Subcutaneous abdominal adipose tissue (tissue), 5 donors: ENCODE results near the gene CA4.

Source experiments
- H3K27ac ChIP-seq: one replicate; pipeline ENCODE4 v1.7.0; 2013; ENCODE audit warnings: low read depth, mild to moderate bottlenecking, inconsistent platforms, low read length, moderate library complexity
- H3K27me3 ChIP-seq, 5 donors: one replicate each; pipeline ENCODE4 v1.7.0; 2013; ENCODE audit warnings: low read length in 5 of 5, inconsistent platforms in 1 of 5; ENCODE audit not compliant: control insufficient read depth in 5 of 5, insufficient read depth in 4 of 5
- H3K36me3 ChIP-seq, 5 donors: one replicate each; pipeline ENCODE4 v1.7.0; 2013; ENCODE audit warnings: low read length in 5 of 5; ENCODE audit not compliant: control insufficient read depth in 5 of 5, insufficient read depth in 5 of 5
- H3K4me1 ChIP-seq, 5 donors: one replicate each; pipeline ENCODE4 v1.7.0; 2013; ENCODE audit warnings: low read length in 5 of 5, mild to moderate bottlenecking in 3 of 5, moderate library complexity in 1 of 5; ENCODE audit not compliant: control insufficient read depth in 5 of 5, insufficient read depth in 5 of 5
- H3K4me3 ChIP-seq, 5 donors: one replicate each; pipeline ENCODE4 v1.7.0; 2013; ENCODE audit warnings: low read length in 5 of 5, low read depth in 1 of 5
- H3K9ac ChIP-seq, 5 donors: one replicate each; pipeline ENCODE4 v1.7.0; 2013; ENCODE audit warnings: low read length in 5 of 5, mild to moderate bottlenecking in 4 of 5, moderate library complexity in 3 of 5
- H3K9me3 ChIP-seq, 5 donors: one replicate each; pipeline ENCODE4 v1.7.0; 2013; ENCODE audit warnings: low read length in 5 of 5; ENCODE audit not compliant: control insufficient read depth in 5 of 5
- donor health status: healthy.
- donor health status: healthy.
- donor health status: healthy.
- donor health status: healthy.
- donor health status: healthy.

The CA4 gene

GRCh38 chr17:60163108-60163784 lies 13.5 kb downstream of the CA4 start:
- peaks cover 2 to 19% (median 11%) of the 10 kb centered on the region in 5 donors for H3K27me3 ChIP-seq
- no peaks in the 10 kb centered on the region for H3K9me3 ChIP-seq
- H3K36me3 ChIP-seq = peaks cover 0 to 9% (median 1%) of the 10 kb centered on the region in 5 donors
- no peak overlapping the region for H3K4me3 ChIP-seq
- H3K4me1 ChIP-seq = peaks cover 3 to 73% (median 35%) of the 10 kb centered on the region in 5 donors
- H3K27ac ChIP-seq = peak overlapping the region; percentile 69
- no peak overlapping the region for H3K9ac ChIP-seq

- Histone ChIP-seq H3K27me3 (peaks cover 0 to 11% (median 6%) of the 10 kb centered on the region in 5 donors), H3K27ac (no peak overlapping the region), H3K4me3 (no peak overlapping the region)
Measured at GRCh38 chr17:60164164-60164563, 14.4 kb downstream of the CA4 start.

GRCh38 chr17:60164697-60165096 lies 14.9 kb downstream of the CA4 start:
- Histone ChIP-seq H3K9ac (no peak overlapping the region), H3K27me3 (peaks cover 0 to 10% (median 6%) of the 10 kb centered on the region in 5 donors), H3K9me3 (no peaks in the 10 kb centered on the region), H3K4me3 (no peak overlapping the region), H3K4me1 (peaks cover 3 to 70% (median 37%) of the 10 kb centered on the region in 5 donors), H3K27ac (no peak overlapping the region), H3K36me3 (no peaks in the 10 kb centered on the region)

More at GRCh38 chr17:60164164-60164563, 14.4 kb downstream of the CA4 start:
- Histone ChIP-seq H3K36me3 (no peaks in the 10 kb centered on the region), H3K9me3 (no peaks in the 10 kb centered on the region), H3K9ac (no peak overlapping the region), H3K4me1 (peaks cover 3 to 70% (median 35%) of the 10 kb centered on the region in 5 donors)

- H3K27ac ChIP-seq = no peak overlapping the region
- H3K9ac ChIP-seq = no peak overlapping the region
- peaks cover 3 to 70% (median 36%) of the 10 kb centered on the region in 5 donors for H3K4me1 ChIP-seq
- H3K9me3 ChIP-seq = no peaks in the 10 kb centered on the region
- H3K27me3 ChIP-seq = peaks cover 0 to 10% (median 6%) of the 10 kb centered on the region in 5 donors
- no peaks in the 10 kb centered on the region for H3K36me3 ChIP-seq
- H3K4me3 ChIP-seq = no peak overlapping the region
Measured at GRCh38 chr17:60165223-60165622, 15.4 kb downstream of the CA4 start.

GRCh38 chr17:60165971-60166370 lies 16.2 kb downstream of the CA4 start:
- H3K9ac ChIP-seq = no peak overlapping the region
- peaks cover 3 to 73% (median 38%) of the 10 kb centered on the region in 5 donors for H3K4me1 ChIP-seq

GRCh38 chr17:60167065-60167741 lies 17.4 kb downstream of the CA4 start:
- Histone ChIP-seq H3K36me3 (no peaks in the 10 kb centered on the region), H3K9ac (no peak overlapping the region), H3K4me3 (no peak overlapping the region), H3K9me3 (no peaks in the 10 kb centered on the region), H3K27me3 (peaks cover 0 to 5% (median 0%) of the 10 kb centered on the region in 5 donors), H3K4me1 (peaks cover 3 to 73% (median 32%) of the 10 kb centered on the region in 5 donors), H3K27ac (no peak overlapping the region)

More at GRCh38 chr17:60165971-60166370, 16.2 kb downstream of the CA4 start:
- Histone ChIP-seq H3K36me3 (no peaks in the 10 kb centered on the region), H3K9me3 (no peaks in the 10 kb centered on the region), H3K27me3 (peaks cover 0 to 8% (median 4%) of the 10 kb centered on the region in 5 donors), H3K27ac (no peak overlapping the region), H3K4me3 (no peak overlapping the region)

GRCh38 chr17:60168654-60169053 lies 18.9 kb downstream of the CA4 start:
- Histone ChIP-seq H3K36me3 (no peaks in the 10 kb centered on the region), H3K27ac (no peak overlapping the region)

GRCh38 chr17:60169921-60170817 lies 20.4 kb downstream of the CA4 start:
- peaks cover 0 to 5% (median 0%) of the 10 kb centered on the region in 5 donors for H3K27me3 ChIP-seq
- H3K4me3 ChIP-seq = no peak overlapping the region
- peak overlapping the region; percentile 31 for H3K27ac ChIP-seq
- H3K9ac ChIP-seq = no peak overlapping the region
- H3K9me3 ChIP-seq = no peaks in the 10 kb centered on the region
- H3K36me3 ChIP-seq = no peaks in the 10 kb centered on the region
- peaks cover 4 to 67% (median 32%) of the 10 kb centered on the region in 5 donors for H3K4me1 ChIP-seq

More at GRCh38 chr17:60168654-60169053, 18.9 kb downstream of the CA4 start:
- Histone ChIP-seq H3K27me3 (peaks cover 0 to 5% (median 0%) of the 10 kb centered on the region in 5 donors), H3K9me3 (no peaks in the 10 kb centered on the region), H3K4me3 (no peak overlapping the region), H3K9ac (no peak overlapping the region), H3K4me1 (peaks cover 4 to 65% (median 25%) of the 10 kb centered on the region in 5 donors)

- Histone ChIP-seq H3K27ac (peak overlapping the region; percentile 31), H3K4me3 (no peak overlapping the region), H3K9ac (no peak overlapping the region), H3K36me3 (no peaks in the 10 kb centered on the region), H3K9me3 (no peaks in the 10 kb centered on the region), H3K27me3 (peaks cover 0 to 3% (median 0%) of the 10 kb centered on the region in 5 donors), H3K4me1 (peaks cover 3 to 61% (median 32%) of the 10 kb centered on the region in 5 donors)
Measured at GRCh38 chr17:60170835-60171752, 21.3 kb downstream of the CA4 start.
